ENCODE data around the gene NTHL1.

Gene NTHL1

GRCh38 chr16:2047330-2048115, at the start of gene NTHL1, which contains the start of gene TSC2:
Gene NTHL1, minus strand, starts transcription at chr16:2047834. Its CDS starts 11 bp downstream, at chr16:2047823.
Gene TSC2, plus strand, starts transcription at chr16:2047985. Its CDS starts 631 bp downstream, at chr16:2048616.
- DNase-seq: peak; percentile 97

GRCh38 chr16:2096853-2097595, 49.4 kb upstream of the NTHL1 start:
- DNase-seq: no peak

GRCh38 chr16:2095918-2096582, 48.4 kb upstream of the NTHL1 start:
- DNase-seq: no peak

- no peak for DNase-seq
Measured at GRCh38 chr16:2095315-2095853, 47.8 kb upstream of the NTHL1 start.

- DNase-seq: no peak
Measured at GRCh38 chr16:2093793-2094192, 46.2 kb upstream of the NTHL1 start.

GRCh38 chr16:2092866-2093265, 45.2 kb upstream of the NTHL1 start:
- DNase-seq: no peak

GRCh38 chr16:2092256-2092620, 44.6 kb upstream of the NTHL1 start:
- no peak for DNase-seq

GRCh38 chr16:2091547-2092255, 44.1 kb upstream of the NTHL1 start:
- DNase-seq: no peak

- peak; percentile 38 for DNase-seq
Measured at GRCh38 chr16:2090777-2091546, 43.3 kb upstream of the NTHL1 start.

GRCh38 chr16:2090481-2090776, 42.8 kb upstream of the NTHL1 start:
- DNase-seq: no peak

GRCh38 chr16:2089706-2090480, 42.3 kb upstream of the NTHL1 start:
- no peak for DNase-seq

- no peak for DNase-seq
Measured at GRCh38 chr16:2088759-2089358, 41.2 kb upstream of the NTHL1 start.

- no peak for DNase-seq
Measured at GRCh38 chr16:2087748-2088631, 40.4 kb upstream of the NTHL1 start.

- no peak for DNase-seq
Measured at GRCh38 chr16:2086812-2087747, 39.4 kb upstream of the NTHL1 start.

- no peak for DNase-seq
Measured at GRCh38 chr16:2086106-2086742, 38.6 kb upstream of the NTHL1 start.

- no peak for DNase-seq
Measured at GRCh38 chr16:2085669-2086068, 38.0 kb upstream of the NTHL1 start.

GRCh38 chr16:2084895-2085625, 37.4 kb upstream of the NTHL1 start:
- no peak for DNase-seq

All from activated CD4-positive, alpha-beta T cell treated with anti-CD3 and anti-CD28 coated beads for 48 hours (primary cell).